ENCODE measurements around the gene TMEM259. TPM values are rescaled to one million over a fixed set of nuclear protein-coding genes. Genes with fewer than 3 reads are reported as not detected.

TMEM259 gene
- total and polyA plus RNA-seq, 2 donors (not counting 1 experiment from before 2014, with no cell fraction given) = 373 to 607 TPM

- Histone ChIP-seq H3K79me2 (ENCODE audit: control insufficient read depth, insufficient read depth, low read length) (no peaks in the 10 kb centered on the region), H3K4me3 (ENCODE audit: control extremely low read depth in 1 of 5, extremely low read depth in 1 of 5, insufficient read depth in 1 of 5, low read depth in 2 of 5, low read length in 4 of 5) (no peak overlapping the region), H3K27me3 (replicated peaks in 1 of 4; ENCODE audit: control extremely low read depth in 1 of 4, control insufficient read depth in 3 of 4, insufficient read depth in 4 of 4, low read length in 3 of 4) (no peaks in the 10 kb centered on the region), H3K4me2 (replicated peaks; ENCODE audit: low read depth, low read length, poor library complexity, severe bottlenecking) (no peak overlapping the region), H3K9me3 (ENCODE audit: control extremely low read depth in 1 of 3, control insufficient read depth in 2 of 3, insufficient read depth in 1 of 3, low read length in 2 of 3) (no peaks in the 10 kb centered on the region), H3K4me1 (ENCODE audit: control insufficient read depth in 2 of 2, insufficient read depth in 2 of 2, low read length in 2 of 2) (no peaks in the 10 kb centered on the region), H3K36me3 (replicated peaks in 1 of 2; ENCODE audit: control extremely low read depth in 1 of 2, control insufficient read depth in 1 of 2, extremely low read depth in 1 of 2, insufficient read depth in 2 of 2, low read length in 1 of 2) (peaks cover 0 to 4% of the 10 kb centered on the region in 2 experiments), H3K27ac (ENCODE audit: low read length in 2 of 2) (no peak overlapping the region), H4K20me1 (ENCODE audit: control insufficient read depth, insufficient read depth, low read length, poor library complexity, severe bottlenecking) (no peaks in the 10 kb centered on the region), H3K9ac (ENCODE audit: low read length) (no peak overlapping the region), H2AFZ (ENCODE audit: insufficient read depth, low read depth, low read length, poor library complexity, severe bottlenecking) (no peak overlapping the region)
- Mint-ChIP-seq H3K27me3 (no peaks in the 10 kb centered on the region), H3K27ac (no peak overlapping the region), H3K9me3 (ENCODE audit: insufficient read depth) (no peaks in the 10 kb centered on the region), H3K4me1 (no peaks in the 10 kb centered on the region), H3K4me3 (no peak overlapping the region)
- CTCF ChIA-PET = no interaction called here
- intact Hi-C loops (cut with micrococcal nuclease) = no loop called here
- DNase-seq = no peak
- no peak for TF ChIP-seq EZH2 (IDR thresholded peaks at IDR 0.05; ENCODE audit: borderline replicate concordance, insufficient read depth, low read depth, low read length, poor library complexity, severe bottlenecking)
- no peak for TF ChIP-seq CTCF (IDR thresholded peaks at IDR 0.05)
- no peak for ATAC-seq (ENCODE audit: low read depth)
- POLR2A ChIA-PET = interaction anchor here (1.1 kb wide), 1 partner anchor 54 kb away, joined by 3 read pairs; no protein-coding TSS in a partner anchor
- WGBS (ENCODE audit: insufficient coverage) = 96% methylated on average over 24 of the region's 24 CpGs
Observed at GRCh38 chr19:977058-977464, 43.9 kb downstream of the TMEM259 start.

DNA sequence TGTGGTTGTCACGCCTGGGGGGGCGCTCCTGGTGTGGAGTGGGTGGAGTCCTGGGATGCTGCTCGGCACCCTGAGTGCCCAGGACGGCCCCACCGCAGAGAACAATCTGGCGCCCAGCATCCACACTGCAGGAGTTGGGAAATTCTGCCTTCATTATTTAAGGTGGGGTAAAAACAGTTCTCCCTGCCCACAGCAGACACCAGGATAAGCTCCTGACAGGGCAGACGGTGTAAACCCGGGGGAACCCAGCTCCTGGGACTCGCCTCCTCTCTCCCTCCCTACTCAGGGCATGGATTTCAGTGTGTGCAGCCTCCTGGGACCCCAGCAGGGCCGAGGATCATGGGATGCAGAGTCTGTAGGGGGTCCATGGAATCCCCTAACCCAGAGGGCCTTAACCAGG, 44.4 kb downstream of the TMEM259 start:
- Mint-ChIP-seq H3K4me1 (no peaks in the 10 kb centered on the region), H3K27ac (no peak overlapping the region), H3K27me3 (no peaks in the 10 kb centered on the region), H3K9me3 (ENCODE audit: insufficient read depth) (no peaks in the 10 kb centered on the region), H3K4me3 (no peak overlapping the region)
- Histone ChIP-seq H3K79me2 (ENCODE audit: control insufficient read depth, insufficient read depth, low read length) (no peaks in the 10 kb centered on the region), H2AFZ (ENCODE audit: insufficient read depth, low read depth, low read length, poor library complexity, severe bottlenecking) (no peak overlapping the region), H3K9ac (ENCODE audit: low read length) (no peak overlapping the region), H4K20me1 (ENCODE audit: control insufficient read depth, insufficient read depth, low read length, poor library complexity, severe bottlenecking) (no peaks in the 10 kb centered on the region), H3K4me1 (ENCODE audit: control insufficient read depth in 2 of 2, insufficient read depth in 2 of 2, low read length in 2 of 2) (no peaks in the 10 kb centered on the region), H3K4me3 (ENCODE audit: control extremely low read depth in 1 of 5, extremely low read depth in 1 of 5, insufficient read depth in 1 of 5, low read depth in 2 of 5, low read length in 4 of 5) (no peak overlapping the region), H3K9me3 (ENCODE audit: control extremely low read depth in 1 of 3, control insufficient read depth in 2 of 3, insufficient read depth in 1 of 3, low read length in 2 of 3) (peaks cover 0 to 6% (median 0%) of the 10 kb centered on the region in 3 donors), H3K36me3 (replicated peaks in 1 of 2; ENCODE audit: control extremely low read depth in 1 of 2, control insufficient read depth in 1 of 2, extremely low read depth in 1 of 2, insufficient read depth in 2 of 2, low read length in 1 of 2) (peaks cover 0 to 4% of the 10 kb centered on the region in 2 experiments), H3K27ac (ENCODE audit: low read length in 2 of 2) (no peak overlapping the region), H3K4me2 (replicated peaks; ENCODE audit: low read depth, low read length, poor library complexity, severe bottlenecking) (no peak overlapping the region), H3K27me3 (replicated peaks in 1 of 4; ENCODE audit: control extremely low read depth in 1 of 4, control insufficient read depth in 3 of 4, insufficient read depth in 4 of 4, low read length in 3 of 4) (no peaks in the 10 kb centered on the region)
- intact Hi-C loops (cut with micrococcal nuclease) = no loop called here
- no peak for DNase-seq
- ChIA-PET CTCF (no interaction called here), POLR2A (interaction anchor here (1.1 kb wide), 1 partner anchor 53 kb away, joined by 3 read pairs; no protein-coding TSS in a partner anchor)
- TF ChIP-seq CTCF (IDR thresholded peaks at IDR 0.05) (no peak), EZH2 (IDR thresholded peaks at IDR 0.05; ENCODE audit: borderline replicate concordance, insufficient read depth, low read depth, low read length, poor library complexity, severe bottlenecking) (no peak)
- ATAC-seq (ENCODE audit: low read depth) = no peak
- WGBS (ENCODE audit: insufficient coverage) = 67% methylated on average over 1 of the region's 10 CpGs
